NOMO-1 (cell line): Measurements from ENCODE around the gene RAE1.
A peak's percentile ranks its signal among the peaks of the same experiment; 100 is the strongest.

ENCODE experiments used
- DNase-seq, 2 experiments: peaks; one replicate each; lab custom pipeline; 2025; ENCODE audit not compliant: unreplicated experiment in 2 of 2; lab: John Stamatoyannopoulos, UW

The RAE1 gene

DNA sequence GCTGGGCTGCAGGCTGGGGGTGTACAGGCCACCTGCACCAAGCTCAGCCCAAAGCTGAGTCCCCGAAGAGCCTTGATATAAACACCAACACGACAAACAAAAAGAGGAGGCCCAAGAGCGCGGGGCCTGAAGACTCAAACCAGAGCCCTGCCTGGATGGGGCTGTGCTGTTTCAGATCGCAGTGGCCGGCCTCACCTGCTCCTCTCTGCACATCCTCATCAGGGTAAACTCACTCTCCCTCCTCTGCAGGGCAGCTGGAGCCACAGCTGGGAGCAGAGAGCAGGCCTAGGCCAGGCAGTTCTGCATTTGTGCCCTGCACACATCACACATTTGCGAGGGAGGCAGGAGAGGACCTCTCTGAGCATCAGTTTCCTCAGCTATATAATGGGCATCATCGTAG lies 36.4 kb downstream of the RAE1 start:
- DNase-seq = no peak

DNA sequence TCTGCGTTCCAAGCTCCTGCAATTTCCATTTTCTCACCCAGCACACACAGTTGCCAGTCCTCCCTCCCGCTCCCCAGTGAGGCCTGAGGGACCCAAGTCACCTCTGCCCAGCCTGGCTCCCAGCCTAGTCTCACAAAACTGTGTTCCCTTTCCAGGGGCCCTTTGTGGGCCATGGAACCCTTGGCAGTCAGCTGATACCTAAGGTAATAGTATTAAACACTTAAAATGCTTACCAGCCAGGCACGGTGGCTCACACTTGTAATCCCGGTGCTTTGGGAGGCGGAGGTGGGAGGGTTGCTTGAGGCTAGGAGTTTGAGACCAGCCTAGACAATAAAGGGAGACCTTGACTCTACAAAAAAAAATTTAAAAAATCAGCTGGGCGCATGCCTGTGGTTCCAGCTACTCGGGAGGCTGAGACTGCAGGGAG lies 36.9 kb downstream of the RAE1 start:
- DNase-seq = no peak

DNA sequence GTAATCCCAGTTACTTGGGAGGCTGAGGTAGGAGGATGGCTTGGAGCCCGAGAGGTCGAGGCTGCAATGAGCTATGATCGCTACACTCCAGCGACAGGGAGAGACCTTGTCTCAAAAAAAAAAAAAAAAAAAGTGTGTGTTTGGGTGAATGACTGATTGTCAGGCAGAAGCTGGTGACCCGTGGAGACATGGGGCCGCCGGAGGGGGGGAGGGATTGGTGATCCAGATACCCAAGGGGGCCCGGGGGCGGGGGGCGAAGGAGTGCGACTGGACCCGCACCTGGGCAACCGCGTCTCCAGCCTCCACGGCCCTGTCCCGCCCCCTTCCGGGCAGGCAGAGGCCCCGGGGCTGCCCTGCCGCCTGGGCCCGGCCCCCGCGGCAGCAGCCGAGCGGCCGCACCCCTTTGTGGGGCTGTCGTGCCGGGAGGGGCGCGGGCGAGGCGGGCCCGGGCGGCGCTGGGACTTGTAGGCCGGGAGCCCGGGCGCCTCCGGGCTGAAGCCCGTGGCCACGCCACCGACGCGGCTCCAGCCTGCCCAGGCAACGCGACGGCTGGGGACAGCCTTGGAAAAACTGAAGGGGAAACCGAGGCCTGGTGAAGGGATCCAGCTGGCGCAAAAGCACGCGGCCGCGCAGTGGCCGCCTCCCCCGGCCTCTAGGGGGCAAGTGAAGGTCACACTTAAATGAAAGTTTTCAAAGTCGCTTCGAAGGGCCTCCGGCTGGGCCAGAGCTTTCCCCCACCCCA lies 38.1 kb downstream of the RAE1 start:
- DNase-seq = peak; percentile 67 to 85

DNA sequence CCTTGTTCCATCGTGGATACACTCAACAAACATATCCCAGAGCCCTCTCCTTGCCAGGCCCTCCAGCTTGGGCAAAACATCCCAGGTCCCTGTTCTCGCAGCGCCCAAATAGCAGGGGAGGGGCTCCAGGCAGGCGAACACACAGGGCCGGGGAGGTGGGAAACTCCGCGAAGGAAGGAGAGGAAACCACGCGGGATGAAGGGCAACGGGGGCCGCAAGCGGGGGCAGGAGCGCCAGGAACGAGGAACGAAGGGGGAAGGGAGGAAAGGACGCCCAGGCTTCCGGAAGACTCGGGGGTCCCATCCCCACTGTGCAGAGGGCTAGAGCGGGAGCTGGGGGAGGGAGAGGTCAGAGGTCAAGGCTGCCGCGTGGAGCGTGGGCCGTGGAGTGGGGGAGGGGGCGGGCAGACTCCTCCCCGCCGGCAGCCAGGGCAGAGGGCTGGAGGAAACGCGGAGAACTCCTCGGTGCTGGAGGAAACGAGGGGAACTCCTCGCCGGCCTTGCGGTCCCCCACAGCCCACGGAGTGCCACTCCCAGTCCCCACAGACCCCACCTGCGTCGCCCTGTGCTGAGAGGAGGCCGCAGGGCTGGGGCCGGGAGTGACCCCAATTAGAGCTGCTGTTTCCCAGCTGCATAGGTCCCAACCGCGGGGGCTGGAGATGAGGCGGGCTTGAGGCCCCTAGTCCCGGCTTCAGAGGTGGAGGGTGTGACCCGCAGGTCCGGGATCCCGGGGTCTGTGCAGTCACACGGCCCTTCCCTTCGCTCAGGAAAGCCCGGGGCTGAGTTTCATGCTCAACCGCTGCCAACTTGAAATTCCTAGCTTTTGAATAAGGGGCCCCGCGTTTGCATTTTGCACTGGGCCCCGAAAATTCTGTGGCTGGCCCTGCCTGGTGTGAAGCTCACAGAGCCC lies 38.9 kb downstream of the RAE1 start:
- peak in 1 of 2 experiments; percentile 29 for DNase-seq

DNA sequence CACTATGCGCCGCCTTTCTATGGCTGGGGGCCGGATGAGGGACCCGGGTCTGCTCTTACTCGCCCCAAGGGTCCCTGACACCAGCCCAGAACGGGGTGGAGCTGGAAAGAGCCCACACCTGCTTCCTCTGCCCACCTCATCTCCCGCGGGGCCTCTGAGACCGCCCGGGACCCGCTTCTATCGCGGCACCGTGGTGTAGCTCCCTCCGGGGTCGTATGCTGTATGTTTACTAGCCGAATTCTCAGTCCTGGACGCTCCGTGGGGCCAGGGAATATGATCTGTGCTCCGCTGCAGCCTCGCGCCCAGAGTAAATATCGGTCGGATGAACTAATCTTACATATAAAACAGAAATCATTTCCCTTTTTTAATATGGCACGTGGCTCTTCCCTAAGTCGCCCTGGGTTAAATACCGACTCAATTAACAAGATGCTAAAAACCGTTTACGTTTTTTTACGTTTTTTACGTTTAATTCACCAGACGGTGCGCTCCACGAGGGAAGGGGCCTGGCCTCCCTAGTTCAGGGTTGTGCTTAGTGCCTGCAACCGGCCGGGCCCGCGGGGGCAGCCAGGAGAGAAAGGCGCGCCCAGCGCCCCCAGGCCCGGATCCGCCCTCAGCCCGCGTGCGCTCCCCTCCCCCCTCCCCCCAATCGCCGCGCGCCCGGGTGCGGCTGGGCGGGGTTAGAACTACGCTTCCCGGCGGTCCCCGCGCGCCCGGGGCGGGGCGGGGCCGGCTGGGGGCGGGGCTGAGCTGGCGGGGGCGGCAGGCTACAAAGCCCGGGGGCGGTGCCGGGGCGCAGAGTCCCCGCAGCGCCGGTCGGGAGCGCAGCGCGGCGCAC lies 39.8 kb downstream of the RAE1 start, which contains the start of gene RBM38:
Gene RBM38, plus strand, starts transcription at position 793 of the 835 bp plus-strand sequence. CDS start 186 bp downstream, outside the sequence.
- DNase-seq = peak; percentile 51 to 73

DNA sequence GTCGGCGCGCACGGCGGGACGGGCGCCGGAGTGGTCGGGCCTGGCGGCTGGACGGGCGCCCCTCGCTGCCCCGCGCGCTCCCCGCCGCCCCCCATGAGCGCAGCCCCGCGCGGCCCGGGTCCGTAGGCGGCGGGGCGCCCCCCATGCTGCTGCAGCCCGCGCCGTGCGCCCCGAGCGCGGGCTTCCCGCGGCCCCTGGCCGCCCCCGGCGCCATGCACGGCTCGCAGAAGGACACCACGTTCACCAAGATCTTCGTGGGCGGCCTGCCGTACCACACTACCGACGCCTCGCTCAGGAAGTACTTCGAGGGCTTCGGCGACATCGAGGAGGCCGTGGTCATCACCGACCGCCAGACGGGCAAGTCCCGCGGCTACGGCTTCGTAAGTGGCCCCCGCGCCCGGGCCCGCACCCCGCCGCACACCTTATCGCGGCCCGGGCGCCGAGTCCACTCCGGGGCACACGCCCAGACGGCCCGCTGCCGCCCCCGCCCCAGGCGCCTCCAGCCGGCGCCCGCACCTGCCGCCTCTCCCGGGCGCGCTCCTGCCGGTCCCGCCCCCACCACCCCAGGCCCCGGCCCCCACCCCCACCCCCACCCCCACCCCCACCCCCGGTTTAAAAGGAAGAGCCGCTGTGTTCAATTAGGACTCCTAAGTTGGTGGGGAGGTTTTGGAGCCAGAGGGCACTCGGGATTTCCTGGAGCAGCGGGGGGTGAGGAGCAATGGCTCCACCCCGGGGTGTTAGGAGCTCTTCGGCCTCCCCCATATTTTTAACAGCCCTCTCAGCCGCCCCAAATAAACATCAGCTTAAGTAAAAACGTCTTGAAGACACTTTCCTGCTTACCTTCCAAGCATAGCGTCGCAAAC lies 40.6 kb downstream of the RAE1 start:
- DNase-seq = peak in 1 of 2 experiments; percentile 8

DNA sequence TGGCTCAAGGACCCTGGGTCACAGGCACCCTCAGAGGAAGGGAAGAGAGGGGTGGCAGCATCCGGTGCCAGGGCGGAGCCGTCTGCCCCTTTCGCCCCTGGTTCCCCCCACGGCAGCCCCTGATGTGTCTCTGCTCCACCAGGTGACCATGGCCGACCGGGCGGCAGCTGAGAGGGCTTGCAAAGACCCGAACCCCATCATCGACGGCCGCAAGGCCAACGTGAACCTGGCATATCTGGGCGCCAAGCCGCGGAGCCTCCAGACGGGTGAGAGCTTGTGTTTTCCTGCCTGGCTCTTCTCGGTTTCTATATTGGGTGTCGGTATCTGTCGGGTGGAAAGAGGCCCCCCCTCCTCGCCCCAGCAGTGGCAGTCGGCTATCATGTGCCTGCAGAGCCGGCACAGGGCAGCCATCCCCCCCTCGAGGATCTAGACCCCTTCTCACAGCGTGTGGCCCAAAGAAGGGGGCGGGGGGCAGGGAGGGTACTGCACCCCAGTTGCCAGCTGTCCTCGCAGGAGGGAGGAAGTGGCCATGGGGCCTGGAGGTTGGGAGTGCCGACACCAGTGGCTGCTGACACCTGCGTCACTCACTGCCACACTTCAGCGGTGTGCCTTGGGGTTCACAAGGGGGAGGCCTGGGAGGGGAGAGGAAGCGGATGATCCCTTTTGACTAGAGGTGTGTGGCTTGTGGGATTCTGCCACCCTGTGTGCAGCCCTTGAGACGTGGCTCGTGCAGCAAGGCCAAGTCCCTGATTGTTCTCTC lies 41.6 kb downstream of the RAE1 start:
- DNase-seq = peak; percentile 5 to 14

DNA sequence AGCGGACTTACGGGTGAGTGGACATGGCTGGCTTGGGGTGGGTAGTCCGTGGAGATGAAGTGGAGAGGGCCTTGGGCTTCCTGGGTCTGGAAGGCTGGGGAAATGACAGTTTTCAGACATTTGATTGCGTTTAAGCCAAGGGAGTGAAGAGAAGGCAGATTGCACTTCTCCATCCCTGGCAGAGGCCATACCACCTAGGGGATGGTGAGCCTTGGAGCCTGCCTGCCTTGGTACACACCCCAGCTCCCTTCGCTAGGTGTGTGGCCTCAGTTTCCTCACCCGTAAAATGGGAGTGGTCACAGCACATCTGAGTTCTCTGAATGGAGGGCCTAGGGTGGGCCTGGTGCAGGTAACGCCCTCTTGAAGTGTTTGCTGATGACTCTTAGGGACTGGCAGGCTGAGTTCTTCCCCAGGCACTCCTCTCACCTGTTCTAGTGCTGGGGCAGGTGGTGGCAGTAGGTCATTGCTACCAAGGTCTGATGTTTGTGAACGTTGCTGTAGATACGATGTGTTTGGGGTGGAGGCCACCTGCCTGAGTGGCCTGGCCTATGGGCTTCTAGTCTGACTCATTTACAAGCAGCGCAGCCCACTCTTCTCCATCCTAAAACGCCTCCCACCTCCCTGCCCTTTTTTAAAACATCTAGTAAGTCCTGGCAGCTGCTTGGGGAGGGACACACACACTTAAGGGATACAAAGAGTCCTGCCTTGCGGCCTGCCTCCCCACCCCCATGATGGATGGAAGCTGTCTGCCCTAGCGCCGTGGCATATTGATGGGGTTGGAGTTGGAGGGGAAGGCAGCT lies 42.5 kb downstream of the RAE1 start:
- no peak for DNase-seq

DNA sequence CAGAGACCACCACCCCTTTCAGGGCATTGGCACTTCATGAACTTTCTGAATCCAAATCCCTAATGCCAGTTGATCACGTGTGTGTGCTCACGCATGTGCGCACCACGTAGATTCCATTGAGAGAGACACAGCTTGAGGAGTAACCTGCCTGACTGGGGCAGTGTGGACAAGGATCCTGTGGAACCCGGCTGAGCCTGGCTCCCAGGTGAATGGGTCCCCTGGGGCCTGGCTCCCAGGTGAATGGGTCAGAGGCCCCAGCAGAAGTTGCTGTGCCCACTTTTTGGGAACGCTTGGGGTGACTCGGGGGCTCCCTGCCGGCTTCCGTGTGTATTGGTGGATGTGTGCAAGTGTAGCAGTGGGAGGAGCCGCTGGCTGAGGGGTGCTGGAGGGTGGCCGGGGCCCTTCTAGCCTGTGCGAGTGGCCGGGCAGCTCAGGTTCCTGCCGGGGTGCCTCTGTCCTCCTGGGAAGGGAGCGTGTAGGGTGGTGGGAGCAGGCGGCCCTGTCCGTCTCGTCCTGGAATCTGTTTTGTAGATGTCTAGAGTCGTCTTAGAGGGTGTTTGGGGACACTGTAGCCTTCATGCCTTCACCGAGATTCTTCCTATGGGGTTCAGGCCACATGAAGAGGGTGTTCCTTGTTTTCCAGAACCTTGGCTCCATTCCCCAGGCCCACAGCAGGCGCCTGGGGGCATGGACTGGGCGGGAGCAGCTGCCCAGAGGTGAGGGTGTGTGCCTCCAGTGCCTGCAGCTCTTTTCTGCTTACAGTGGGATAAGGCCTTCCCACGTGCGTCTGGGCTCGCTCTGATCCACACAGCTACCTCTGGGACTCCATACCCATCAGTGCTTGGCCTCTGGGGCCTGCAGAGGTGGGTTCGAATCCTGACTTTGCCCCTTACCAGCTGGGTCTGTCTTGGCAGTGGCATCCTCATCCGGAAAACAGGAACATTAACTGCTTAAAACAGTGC lies 43.3 kb downstream of the RAE1 start:
- no peak for DNase-seq

DNA sequence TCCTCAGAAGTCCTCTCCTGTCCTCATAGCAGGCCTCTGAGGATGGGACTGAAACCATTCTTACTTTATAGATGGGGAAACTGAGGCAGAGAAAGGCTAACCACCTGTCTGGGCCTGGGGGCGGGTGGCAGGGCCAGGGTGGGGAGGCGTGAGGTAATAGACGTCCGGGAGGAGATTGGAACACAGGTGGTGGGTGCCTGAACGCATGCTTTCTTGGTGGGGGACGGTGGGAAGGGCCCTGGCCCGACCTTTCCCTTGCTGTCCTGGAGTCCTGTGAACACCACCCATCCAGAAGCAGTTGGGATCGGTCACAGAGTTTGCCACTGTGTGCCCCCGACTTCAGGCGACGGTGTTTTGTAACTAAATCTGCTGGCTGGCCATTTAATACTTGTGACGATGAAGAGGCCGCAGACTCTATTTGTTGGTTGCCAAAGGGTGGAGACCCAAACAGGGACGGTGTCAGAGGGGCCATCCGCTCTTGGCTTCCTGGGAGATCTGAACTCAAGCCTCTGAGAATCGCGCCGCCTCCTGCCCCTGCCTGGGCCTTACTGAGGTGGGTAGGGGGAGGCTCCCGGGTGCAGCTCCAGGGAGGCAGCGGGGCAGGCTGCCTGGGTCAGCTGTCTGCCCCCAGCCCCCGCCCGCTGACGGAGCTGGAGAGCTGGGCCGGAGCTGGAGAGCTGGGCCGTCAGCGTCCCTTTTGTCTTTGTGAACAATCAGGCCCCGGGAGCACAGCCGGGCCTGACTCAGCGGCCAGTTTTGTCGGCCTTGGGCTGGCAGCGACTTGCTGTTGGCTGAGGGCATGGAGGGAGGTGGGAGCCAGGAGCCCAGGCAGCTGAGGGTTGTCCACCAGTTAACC lies 44.3 kb downstream of the RAE1 start:
- no peak for DNase-seq

DNA sequence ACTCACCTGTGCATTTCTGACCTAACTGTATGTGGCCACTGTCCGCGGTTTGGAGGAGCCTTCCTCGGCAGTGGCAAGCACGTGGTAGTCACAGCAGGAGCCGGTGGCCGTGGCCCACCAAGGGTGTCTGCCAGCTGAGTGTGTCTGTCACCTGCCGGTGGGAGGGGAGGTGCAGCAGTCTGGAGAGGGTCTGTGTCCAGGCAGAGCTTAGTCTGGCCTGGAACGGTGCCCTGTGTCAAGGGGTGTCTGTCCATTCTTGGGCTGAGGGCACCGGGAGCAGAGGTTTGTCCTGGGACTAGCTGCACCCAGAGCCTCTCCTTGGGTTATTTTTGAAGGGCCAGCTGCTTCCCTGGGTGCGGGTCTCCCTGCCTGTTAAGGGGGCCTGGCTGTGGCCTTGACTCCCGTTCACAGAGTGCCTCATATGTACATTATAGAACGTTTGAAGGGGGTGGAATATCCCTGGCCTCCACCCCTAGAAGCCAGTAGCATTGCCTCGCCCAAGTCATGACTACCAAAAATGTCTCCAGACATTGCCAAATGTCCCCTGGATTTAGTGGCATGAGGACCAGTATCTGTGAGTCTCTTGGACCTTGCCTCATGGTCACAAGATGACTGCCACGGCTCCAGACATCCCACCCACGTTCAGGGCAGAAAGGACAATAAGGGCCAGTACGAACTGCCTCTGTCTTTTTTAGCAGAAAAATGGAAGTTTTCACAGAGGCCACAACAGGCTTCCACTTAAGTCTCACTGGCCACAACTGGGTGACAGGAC lies 45.3 kb downstream of the RAE1 start:
- DNase-seq = no peak

DNA sequence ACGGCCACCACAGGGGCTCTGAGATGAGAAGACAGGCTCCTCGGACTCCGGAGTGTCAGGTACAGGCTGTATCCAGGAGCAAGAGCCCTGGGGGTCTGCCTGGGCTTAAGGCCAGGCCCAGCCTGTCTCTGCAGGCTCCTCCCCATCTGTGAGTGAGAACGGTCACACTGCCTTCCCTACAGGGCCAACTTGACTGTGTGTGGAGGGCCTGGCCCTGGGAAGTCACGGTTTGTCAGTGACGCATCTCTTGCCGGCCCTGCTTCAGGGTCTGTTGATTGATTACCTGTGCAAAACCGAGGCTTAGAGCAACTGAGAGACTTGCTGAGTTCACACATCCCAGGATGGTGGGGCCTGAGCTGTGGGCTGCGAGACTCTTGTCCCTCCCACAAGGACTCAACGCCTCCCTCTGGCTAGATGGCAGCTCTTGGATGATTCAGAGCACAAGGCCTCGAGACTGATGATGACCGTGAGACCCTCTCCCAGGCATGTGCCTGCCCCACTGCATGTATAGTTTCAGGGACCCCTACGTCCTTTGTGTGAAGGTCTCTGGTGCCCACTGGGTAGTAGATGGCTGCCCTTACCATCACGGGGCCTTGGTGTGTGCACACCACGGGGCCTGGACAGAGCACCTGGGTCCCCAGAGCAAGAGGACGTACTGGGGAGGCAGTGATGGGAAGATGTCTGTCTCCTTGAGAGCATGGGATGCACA lies 46.1 kb downstream of the RAE1 start:
- DNase-seq = no peak

DNA sequence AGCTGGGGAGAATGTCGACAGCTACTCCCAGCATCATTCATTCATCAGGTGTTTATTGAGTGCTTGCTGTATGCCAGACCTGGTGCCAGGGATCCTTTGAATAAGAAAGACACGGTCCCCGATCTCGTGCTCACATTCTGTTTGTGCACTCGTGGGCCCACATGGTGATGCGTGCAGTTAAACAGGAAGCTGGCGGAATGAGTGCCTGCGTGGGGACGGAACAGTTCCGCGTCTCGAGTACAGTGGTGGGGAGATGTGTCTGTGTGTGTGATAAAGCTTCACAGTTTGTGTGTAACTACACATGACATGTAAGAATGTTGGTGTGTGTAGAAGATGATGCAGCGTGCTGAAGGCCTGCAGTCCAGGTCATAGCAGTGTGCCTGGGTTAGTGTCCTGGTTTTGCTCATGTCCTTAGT lies 46.6 kb downstream of the RAE1 start:
- DNase-seq = no peak

DNA sequence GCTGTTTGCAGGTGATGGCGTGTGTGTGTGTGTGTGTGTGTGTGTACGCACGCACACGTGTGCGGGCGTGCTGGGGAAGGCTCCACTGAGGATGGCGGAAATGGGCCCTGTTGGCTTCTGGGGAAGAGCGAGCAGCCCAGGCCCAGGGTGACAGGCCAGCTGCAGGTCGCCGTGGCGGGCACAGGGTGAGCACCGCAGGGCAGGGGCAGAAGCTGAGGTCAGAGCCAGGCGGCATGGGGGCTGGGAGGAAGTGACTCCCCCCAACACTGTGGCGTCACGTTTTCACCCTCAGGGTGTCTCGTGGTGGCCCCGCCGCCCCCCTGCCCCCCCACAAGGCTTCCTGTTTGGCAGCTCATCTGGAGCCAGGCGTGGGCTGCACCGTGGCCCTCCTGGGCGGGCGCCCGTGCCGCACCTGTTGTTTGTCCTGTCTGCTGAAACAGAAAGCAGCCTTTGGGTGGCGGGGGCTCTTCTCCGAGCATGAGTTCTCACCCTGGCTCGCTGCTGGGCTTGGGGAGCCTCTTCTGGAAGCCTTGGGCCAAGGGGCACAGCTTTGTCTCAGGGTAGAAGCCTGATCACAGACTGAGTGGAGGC lies 47.3 kb downstream of the RAE1 start:
- DNase-seq = no peak
